Activated naive CD8-positive, alpha-beta T cell treated with anti-CD3 and anti-CD28 coated beads, Interleukin-2, amount 50 U/mL, for 24 hours (primary cell): Measurements from ENCODE around the gene TNFSF12.
A peak's percentile ranks its signal among the peaks of the same experiment; 100 is the strongest.

Experiments used
- ATAC-seq: fragments of 150-1000 bp; cut with Tn5 transposase; one replicate; pipeline ENCODE4 v1.10.0; 2021
- DNase-seq: peaks from one replicate; pipeline ENCODE4 v3.0.0; 2021
- H3K27ac Mint-ChIP-seq: one replicate; pipeline ENCODE4 v1.8.0; 2021; ENCODE audit warnings: mild to moderate bottlenecking, mixed read lengths
- H3K27me3 Mint-ChIP-seq: one replicate; pipeline ENCODE4 v1.8.0; 2021; ENCODE audit warnings: mixed read lengths
- H3K36me3 Mint-ChIP-seq: one replicate; pipeline ENCODE4 v1.8.0; 2021; ENCODE audit warnings: low read depth, mixed read lengths
- H3K4me1 Mint-ChIP-seq: one replicate; pipeline ENCODE4 v1.8.0; 2021; ENCODE audit warnings: mixed read lengths
- H3K4me3 Mint-ChIP-seq: one replicate; pipeline ENCODE4 v1.8.0; 2021; ENCODE audit warnings: mild to moderate bottlenecking, moderate library complexity, mixed read lengths
- H3K9me3 Mint-ChIP-seq: one replicate; pipeline ENCODE4 v1.8.0; 2021; ENCODE audit warnings: mixed read lengths

TNFSF12 gene

DNA sequence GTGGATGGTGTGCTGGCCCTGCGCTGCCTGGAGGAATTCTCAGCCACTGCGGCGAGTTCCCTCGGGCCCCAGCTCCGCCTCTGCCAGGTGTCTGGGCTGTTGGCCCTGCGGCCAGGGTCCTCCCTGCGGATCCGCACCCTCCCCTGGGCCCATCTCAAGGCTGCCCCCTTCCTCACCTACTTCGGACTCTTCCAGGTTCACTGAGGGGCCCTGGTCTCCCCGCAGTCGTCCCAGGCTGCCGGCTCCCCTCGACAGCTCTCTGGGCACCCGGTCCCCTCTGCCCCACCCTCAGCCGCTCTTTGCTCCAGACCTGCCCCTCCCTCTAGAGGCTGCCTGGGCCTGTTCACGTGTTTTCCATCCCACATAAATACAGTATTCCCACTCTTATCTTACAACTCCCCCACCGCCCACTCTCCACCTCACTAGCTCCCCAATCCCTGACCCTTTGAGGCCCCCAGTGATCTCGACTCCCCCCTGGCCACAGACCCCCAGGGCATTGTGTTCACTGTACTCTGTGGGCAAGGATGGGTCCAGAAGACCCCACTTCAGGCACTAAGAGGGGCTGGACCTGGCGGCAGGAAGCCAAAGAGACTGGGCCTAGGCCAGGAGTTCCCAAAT, 8.4 kb downstream of the TNFSF12 start:
- H3K27ac Mint-ChIP-seq = peak overlapping the region; percentile 74
- ATAC-seq (no peak), DNase-seq (no peak)
- no peaks in the 10 kb centered on the region for H3K36me3 Mint-ChIP-seq
- no peaks in the 10 kb centered on the region for H3K9me3 Mint-ChIP-seq
- H3K4me3 Mint-ChIP-seq = no peak overlapping the region
- H3K4me1 Mint-ChIP-seq = peaks cover 70% of the 10 kb centered on the region
- no peaks in the 10 kb centered on the region for H3K27me3 Mint-ChIP-seq

DNA sequence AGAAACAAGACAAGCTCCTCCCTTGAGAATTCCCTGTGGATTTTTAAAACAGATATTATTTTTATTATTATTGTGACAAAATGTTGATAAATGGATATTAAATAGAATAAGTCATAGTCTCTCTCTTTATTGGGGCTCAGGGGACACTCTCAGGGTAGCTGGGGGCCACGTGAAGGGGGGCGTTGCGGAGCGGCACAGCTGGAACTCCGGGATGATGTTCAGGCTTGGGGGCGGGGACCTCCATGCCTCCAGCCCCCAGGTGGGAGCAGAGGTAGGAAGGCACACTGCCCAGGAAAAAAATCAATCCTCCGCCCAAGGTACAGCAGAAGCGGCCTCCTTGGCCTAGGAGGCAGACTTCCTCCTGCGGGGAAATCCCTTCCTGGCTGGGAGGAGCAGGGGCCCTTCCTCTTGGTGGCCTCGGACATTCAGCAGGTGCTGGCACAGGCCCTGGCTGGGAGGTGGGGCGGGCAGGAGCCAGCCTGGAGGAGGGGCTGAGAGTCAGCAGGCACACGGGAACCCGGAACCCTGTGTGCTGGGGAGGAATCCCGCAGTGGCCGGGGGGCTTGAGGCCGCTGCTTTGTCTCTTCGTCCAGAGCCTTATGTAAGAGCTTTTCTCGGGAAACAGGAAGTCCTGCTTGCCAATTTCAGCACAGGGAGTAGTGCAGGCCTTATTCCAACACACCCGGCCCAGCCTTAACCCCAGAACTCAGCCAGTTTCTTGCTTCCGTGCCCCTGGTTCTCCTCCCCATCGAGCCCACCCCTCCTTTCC, 9.1 kb downstream of the TNFSF12 start:
- Mint-ChIP-seq H3K36me3 (peaks cover 7% of the 10 kb centered on the region), H3K27me3 (no peaks in the 10 kb centered on the region), H3K4me3 (peak overlapping the region; percentile 95), H3K27ac (peak overlapping the region; percentile 78), H3K4me1 (peaks cover 69% of the 10 kb centered on the region), H3K9me3 (no peaks in the 10 kb centered on the region)
- DNase-seq (peak; percentile 60), ATAC-seq (peak; percentile 20)

DNA sequence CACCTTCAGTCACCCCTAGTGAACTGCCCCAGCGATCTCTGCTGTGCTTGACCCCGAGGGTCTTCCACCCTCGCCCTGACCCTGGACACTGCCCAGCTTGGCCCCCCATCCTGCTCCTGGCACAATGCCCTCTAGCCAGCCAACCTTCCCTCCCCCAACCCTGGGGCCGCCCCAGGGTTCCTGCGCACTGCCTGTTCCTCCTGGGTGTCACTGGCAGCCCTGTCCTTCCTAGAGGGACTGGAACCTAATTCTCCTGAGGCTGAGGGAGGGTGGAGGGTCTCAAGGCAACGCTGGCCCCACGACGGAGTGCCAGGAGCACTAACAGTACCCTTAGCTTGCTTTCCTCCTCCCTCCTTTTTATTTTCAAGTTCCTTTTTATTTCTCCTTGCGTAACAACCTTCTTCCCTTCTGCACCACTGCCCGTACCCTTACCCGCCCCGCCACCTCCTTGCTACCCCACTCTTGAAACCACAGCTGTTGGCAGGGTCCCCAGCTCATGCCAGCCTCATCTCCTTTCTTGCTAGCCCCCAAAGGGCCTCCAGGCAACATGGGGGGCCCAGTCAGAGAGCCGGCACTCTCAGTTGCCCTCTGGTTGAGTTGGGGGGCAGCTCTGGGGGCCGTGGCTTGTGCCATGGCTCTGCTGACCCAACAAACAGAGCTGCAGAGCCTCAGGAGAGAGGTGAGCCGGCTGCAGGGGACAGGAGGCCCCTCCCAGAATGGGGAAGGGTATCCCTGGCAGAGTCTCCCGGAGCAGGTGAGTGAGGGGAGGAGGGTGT, 9.9 kb downstream of the TNFSF12 start, which contains the start of gene TNFSF13:
Gene TNFSF13, plus strand, starts transcription at position 207 of the 776 bp plus-strand sequence. Its CDS starts 290 bp downstream, at position 497.
- Mint-ChIP-seq H3K27me3 (no peaks in the 10 kb centered on the region), H3K36me3 (peaks cover 8% of the 10 kb centered on the region), H3K4me3 (peak within 1 kb of the TSS; percentile 95), H3K27ac (peak within 1 kb of the TSS; percentile 78), H3K9me3 (no peaks in the 10 kb centered on the region), H3K4me1 (peaks cover 64% of the 10 kb centered on the region)
- DNase-seq = no peak
- no peak for ATAC-seq

DNA sequence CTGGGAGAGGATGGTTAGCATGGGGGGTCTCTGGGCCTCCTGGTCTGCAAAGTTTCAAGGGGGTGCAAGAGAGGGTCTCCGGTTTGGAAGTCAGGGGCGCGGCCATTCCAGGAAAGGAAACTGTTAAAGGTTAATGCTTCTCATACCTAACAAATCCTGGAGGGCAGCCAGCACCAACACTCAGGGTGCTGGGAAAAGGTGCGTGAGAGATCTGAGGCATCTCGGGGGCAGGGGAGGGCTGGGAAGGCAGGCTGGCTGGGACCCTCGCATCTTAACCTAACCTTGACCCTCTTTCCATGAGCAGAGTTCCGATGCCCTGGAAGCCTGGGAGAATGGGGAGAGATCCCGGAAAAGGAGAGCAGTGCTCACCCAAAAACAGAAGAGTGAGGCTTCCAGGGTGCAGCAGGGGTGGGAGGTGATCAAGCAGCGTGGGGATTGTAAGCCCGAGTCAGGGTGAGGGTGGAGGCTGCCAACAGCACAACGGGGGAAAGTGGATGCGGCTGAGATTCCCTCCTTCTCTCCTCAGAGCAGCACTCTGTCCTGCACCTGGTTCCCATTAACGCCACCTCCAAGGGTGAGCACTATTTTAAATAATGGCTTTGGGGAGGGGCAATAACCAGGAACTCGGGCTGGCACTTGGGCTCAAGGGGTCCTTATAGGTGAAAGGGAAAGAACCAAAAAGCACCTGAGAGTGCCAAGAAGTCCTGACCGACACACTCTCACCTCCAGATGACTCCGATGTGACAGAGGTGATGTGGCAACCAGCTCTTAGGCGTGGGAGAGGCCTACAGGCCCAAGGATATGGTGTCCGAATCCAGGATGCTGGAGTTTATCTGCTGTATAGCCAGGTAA, 10.7 kb downstream of the TNFSF12 start:
- DNase-seq (no peak), ATAC-seq (no peak)
- Mint-ChIP-seq H3K4me1 (peaks cover 69% of the 10 kb centered on the region), H3K27me3 (no peaks in the 10 kb centered on the region), H3K36me3 (peaks cover 13% of the 10 kb centered on the region), H3K4me3 (peak overlapping the region; percentile 95), H3K9me3 (no peaks in the 10 kb centered on the region), H3K27ac (no peak overlapping the region)

DNA sequence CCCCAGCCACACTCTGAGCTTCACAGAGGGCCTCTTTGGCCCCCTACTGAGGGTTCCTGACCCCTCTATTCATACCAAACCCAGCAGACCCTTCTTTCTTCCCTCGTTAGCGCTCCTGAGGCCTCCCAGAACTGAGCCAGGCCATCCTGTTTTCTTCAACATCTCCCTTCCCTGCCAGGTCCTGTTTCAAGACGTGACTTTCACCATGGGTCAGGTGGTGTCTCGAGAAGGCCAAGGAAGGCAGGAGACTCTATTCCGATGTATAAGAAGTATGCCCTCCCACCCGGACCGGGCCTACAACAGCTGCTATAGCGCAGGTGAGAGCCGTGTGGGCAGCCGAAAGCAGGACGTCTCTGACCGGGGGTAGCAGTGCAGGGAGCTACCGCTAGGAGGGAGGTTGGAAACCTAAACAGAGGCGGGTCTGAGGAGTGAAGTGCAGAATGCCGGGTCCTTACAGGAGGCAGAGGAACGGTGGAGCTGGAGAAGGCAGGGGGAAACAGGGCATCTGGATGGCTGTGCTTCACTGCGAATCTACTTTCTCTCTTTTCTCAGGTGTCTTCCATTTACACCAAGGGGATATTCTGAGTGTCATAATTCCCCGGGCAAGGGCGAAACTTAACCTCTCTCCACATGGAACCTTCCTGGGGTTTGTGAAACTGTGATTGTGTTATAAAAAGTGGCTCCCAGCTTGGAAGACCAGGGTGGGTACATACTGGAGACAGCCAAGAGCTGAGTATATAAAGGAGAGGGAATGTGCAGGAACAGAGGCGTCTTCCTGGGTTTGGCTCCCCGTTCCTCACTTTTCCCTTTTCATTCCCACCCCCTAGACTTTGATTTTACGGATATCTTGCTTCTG, 11.5 kb downstream of the TNFSF12 start:
- H3K27me3 Mint-ChIP-seq = no peaks in the 10 kb centered on the region
- no peaks in the 10 kb centered on the region for H3K9me3 Mint-ChIP-seq
- ATAC-seq = peak; percentile 50
- H3K4me3 Mint-ChIP-seq = peak overlapping the region; percentile 95
- peaks cover 60% of the 10 kb centered on the region for H3K4me1 Mint-ChIP-seq
- DNase-seq = peak; percentile 76
- H3K27ac Mint-ChIP-seq = peak overlapping the region; percentile 96
- H3K36me3 Mint-ChIP-seq = peaks cover 19% of the 10 kb centered on the region

DNA sequence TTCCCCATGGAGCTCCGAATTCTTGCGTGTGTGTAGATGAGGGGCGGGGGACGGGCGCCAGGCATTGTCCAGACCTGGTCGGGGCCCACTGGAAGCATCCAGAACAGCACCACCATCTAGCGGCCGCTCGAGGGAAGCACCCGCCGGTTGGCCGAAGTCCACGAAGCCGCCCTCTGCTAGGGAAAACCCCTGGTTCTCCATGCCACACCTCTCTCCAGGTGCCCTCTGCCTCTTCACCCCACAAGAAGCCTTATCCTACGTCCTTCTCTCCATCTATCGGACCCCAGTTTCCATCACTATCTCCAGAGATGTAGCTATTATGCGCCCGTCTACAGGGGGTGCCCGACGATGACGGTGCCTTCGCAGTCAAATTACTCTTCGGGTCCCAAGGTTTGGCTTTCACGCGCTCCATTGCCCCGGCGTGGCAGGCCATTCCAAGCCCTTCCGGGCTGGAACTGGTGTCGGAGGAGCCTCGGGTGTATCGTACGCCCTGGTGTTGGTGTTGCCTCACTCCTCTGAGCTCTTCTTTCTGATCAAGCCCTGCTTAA, 12.2 kb downstream of the TNFSF12 start:
- Mint-ChIP-seq H3K27ac (peak overlapping the region; percentile 96), H3K9me3 (no peaks in the 10 kb centered on the region), H3K27me3 (no peaks in the 10 kb centered on the region), H3K4me3 (peak overlapping the region; percentile 95), H3K4me1 (peaks cover 57% of the 10 kb centered on the region), H3K36me3 (peaks cover 25% of the 10 kb centered on the region)
- ATAC-seq (peak; percentile 78), DNase-seq (peak; percentile 90)

DNA sequence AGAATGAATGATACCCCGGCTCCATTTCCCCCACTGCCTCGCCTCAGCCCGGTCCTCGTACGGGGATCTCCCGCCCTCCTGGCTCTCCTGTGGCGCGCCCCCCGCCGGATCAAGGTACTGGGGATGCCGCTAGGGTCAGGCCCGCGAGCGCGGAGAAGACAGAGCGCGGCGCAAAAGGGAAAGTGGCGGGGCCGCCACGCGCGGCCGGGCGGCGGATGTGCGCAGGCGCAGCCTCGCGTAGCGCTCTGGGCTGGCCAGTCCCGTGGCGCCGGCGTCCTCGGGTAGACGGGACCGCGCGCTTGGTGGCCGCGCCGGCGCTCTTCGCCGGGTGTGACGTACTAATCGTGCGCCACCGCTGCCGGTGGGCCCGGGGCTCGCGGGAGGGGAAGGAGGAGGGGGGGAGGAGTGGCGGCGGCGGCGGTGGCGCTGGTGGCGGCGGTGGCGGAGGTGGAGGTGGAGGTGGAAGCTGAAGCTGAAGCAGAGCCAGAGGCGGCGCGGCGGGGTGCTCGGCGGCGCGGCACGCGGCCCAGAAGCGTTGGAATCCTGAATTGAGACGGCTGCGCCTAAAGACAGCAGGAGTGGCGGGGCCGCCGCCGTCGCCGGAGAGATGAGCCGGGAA, 12.8 kb downstream of the TNFSF12 start, which contains the start of gene SENP3:
Gene SENP3, plus strand, starts transcription at position 331 of the 619 bp plus-strand sequence. CDS start 1,158 bp downstream, outside the sequence.
- Mint-ChIP-seq H3K36me3 (peaks cover 27% of the 10 kb centered on the region), H3K4me1 (peaks cover 53% of the 10 kb centered on the region), H3K27ac (peak within 1 kb of the TSS; percentile 96), H3K9me3 (no peaks in the 10 kb centered on the region), H3K27me3 (no peaks in the 10 kb centered on the region), H3K4me3 (peak within 1 kb of the TSS; percentile 95)
- ATAC-seq (peak; percentile 74), DNase-seq (peak; percentile 95)

DNA sequence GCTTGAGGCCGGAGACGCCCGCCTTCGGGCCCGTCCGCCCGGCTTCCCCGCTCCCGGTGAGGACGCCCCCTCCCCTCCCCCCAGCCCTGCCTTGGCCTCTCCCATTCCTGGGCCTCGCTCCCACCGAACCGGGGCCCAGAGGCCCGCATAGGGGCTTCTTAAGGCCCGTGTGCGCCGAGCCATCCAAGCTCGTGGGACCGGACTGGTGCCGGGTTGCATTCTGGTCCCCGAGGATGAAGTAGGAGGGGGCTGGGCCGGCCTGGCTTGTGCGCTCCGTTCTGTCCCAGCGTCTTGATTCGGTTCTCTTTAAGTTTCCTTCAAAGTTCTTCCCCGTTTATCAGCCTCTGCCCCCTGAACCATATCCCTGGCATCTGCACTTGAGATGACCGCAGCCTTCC, 13.3 kb downstream of the TNFSF12 start:
- Mint-ChIP-seq H3K9me3 (no peaks in the 10 kb centered on the region), H3K36me3 (peaks cover 31% of the 10 kb centered on the region), H3K27me3 (no peaks in the 10 kb centered on the region), H3K4me1 (peaks cover 55% of the 10 kb centered on the region), H3K27ac (peak overlapping the region; percentile 96), H3K4me3 (peak overlapping the region; percentile 95)
- no peak for DNase-seq
- ATAC-seq = no peak

DNA sequence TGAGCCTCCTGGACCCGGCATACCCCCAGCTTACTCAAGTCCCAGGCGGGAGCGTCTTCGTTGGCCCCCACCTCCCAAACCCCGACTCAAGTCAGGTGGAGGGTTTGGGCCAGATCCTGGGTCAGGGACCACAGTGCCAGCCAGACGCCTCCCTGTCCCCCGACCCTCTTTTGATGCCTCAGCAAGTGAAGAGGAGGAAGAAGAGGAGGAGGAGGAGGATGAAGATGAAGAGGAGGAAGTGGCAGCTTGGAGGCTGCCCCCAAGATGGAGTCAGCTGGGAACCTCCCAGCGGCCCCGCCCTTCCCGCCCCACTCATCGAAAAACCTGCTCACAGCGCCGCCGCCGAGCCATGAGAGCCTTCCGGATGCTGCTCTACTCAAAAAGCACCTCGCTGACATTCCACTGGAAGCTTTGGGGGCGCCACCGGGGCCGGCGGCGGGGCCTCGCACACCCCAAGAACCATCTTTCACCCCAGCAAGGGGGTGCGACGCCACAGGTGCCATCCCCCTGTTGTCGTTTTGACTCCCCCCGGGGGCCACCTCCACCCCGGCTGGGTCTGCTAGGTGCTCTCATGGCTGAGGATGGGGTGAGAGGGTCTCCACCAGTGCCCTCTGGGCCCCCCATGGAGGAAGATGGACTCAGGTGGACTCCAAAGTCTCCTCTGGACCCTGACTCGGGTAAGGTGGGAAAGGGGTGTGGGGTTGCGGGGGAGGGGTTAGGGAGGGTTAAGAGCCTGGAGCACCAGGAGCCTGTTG, 14.4 kb downstream of the TNFSF12 start:
- DNase-seq (no peak), ATAC-seq (no peak)
- H3K27me3 Mint-ChIP-seq = no peaks in the 10 kb centered on the region
- peaks cover 36% of the 10 kb centered on the region for H3K36me3 Mint-ChIP-seq
- no peaks in the 10 kb centered on the region for H3K9me3 Mint-ChIP-seq
- H3K4me1 Mint-ChIP-seq = peaks cover 52% of the 10 kb centered on the region
- H3K4me3 Mint-ChIP-seq = peak overlapping the region; percentile 95
- H3K27ac Mint-ChIP-seq = peak overlapping the region; percentile 96

DNA sequence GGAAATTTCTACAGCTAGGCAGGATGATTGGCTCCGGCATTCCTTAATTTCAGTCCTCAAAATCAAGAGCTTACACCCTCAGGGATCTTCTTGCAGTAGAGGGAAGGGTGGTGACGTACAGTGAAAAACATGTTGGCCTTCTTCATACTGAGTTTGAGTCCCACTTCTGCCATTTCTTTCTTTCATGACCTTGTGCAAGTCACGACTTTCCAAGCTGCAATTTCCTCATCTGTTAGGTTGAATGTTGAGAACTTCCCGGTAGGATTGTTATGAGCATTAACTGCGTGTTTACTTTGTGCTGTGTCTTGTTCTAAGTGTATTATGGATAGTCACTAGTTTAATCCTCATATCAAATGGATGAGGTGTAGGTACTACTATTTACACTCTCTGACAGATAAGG, 20.7 kb downstream of the TNFSF12 start:
- no peak overlapping the region for H3K4me3 Mint-ChIP-seq
- no peak for ATAC-seq
- no peaks in the 10 kb centered on the region for H3K9me3 Mint-ChIP-seq
- peaks cover 27% of the 10 kb centered on the region for H3K4me1 Mint-ChIP-seq
- peaks cover 6% of the 10 kb centered on the region for H3K27me3 Mint-ChIP-seq
- DNase-seq = no peak
- H3K36me3 Mint-ChIP-seq = peaks cover 64% of the 10 kb centered on the region
- peak overlapping the region; percentile 1 for H3K27ac Mint-ChIP-seq

DNA sequence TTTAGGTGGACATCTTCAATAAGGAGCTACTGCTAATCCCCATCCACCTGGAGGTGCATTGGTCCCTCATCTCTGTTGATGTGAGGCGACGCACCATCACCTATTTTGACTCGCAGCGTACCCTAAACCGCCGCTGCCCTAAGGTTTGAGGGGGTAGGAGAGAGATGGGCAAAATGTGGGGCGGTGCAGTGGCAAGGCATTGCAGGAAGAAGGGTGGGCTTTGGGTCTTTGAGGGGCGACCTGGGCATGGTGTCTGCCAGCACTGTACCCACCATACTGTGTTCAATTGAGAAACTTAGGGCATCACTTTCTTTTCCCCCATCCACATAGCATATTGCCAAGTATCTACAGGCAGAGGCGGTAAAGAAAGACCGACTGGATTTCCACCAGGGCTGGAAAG, 21.5 kb downstream of the TNFSF12 start:
- Mint-ChIP-seq H3K4me3 (no peak overlapping the region), H3K4me1 (peaks cover 34% of the 10 kb centered on the region), H3K9me3 (no peaks in the 10 kb centered on the region), H3K27me3 (peaks cover 6% of the 10 kb centered on the region), H3K27ac (peak overlapping the region; percentile 10), H3K36me3 (peaks cover 67% of the 10 kb centered on the region)
- ATAC-seq (no peak), DNase-seq (no peak)

DNA sequence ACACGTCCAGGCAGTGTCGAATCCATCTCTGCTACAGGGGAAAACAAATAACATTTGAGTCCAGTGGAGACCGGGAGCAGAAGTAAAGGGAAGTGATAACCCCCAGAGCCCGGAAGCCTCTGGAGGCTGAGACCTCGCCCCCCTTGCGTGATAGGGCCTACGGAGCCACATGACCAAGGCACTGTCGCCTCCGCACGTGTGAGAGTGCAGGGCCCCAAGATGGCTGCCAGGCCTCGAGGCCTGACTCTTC, 23.4 kb downstream of the TNFSF12 start:
- no peaks in the 10 kb centered on the region for H3K9me3 Mint-ChIP-seq
- H3K36me3 Mint-ChIP-seq = peaks cover 74% of the 10 kb centered on the region
- ATAC-seq (no peak), DNase-seq (no peak)
- peak overlapping the region; percentile 100 for H3K27ac Mint-ChIP-seq
- peak overlapping the region; percentile 91 for H3K4me3 Mint-ChIP-seq
- H3K27me3 Mint-ChIP-seq = peaks cover 6% of the 10 kb centered on the region
- peaks cover 51% of the 10 kb centered on the region for H3K4me1 Mint-ChIP-seq
